K562 (cell line): ENCODE results near the gene FREM1. TPM values are rescaled to one million over a fixed set of nuclear protein-coding genes. Genes with fewer than 3 reads are reported as not detected.
A peak's percentile ranks its signal among the peaks of the same experiment; 100 is the strongest.

Experiments used
- E2F6 ChIP-seq, 2 experiments: IDR thresholded peaks; 2 replicates each; pipeline ENCODE4 v1.6.1; 2011; ENCODE audit warnings: borderline replicate concordance in 1 of 2, control low read depth in 1 of 2, low read depth in 1 of 2, low read length in 1 of 2, mild to moderate bottlenecking in 1 of 2, mixed read lengths in 1 of 2, moderate library complexity in 1 of 2; ENCODE audit not compliant: insufficient read depth in 1 of 2, insufficient read length in 1 of 2, poor library complexity in 1 of 2, severe bottlenecking in 1 of 2; ENCODE audit errors: extremely low read depth in 1 of 2
- E4F1 ChIP-seq: fragments of 250-450 bp; sonication (Bioruptor Pico); IDR thresholded peaks from 2 replicates; pipeline ENCODE4 v1.5.0; 2021; ENCODE audit warnings: mild to moderate bottlenecking, borderline replicate concordance
- ETV6 ChIP-seq, 3 experiments: fragments of 150-350 bp in 1 of 3; sonication (generic) in 1 of 3; formaldehyde crosslinking in 1 of 3; IDR thresholded peaks; 2 replicates each; pipeline versions ENCODE4 v1.6.1 to v1.8.0; 2014 to 2022; ENCODE audit warnings: borderline replicate concordance in 2 of 3, low read depth in 2 of 3, antibody characterized with exemption in 1 of 3, low read length in 1 of 3, mild to moderate bottlenecking in 1 of 3, missing genetic modification reagents in 1 of 3
- FIP1L1 ChIP-seq: fragments of 200-400 bp; formaldehyde crosslinking; IDR thresholded peaks from 2 replicates; pipeline ENCODE4 v1.6.1; 2018; ENCODE audit warnings: mild to moderate bottlenecking, low read depth, low read length; ENCODE audit not compliant: poor library complexity, severe bottlenecking
- ID3 ChIP-seq, 2 experiments: fragments of 250-450 bp in 1 of 2; fragments of 450-650 bp in 1 of 2; sonication (Bioruptor Pico) in 1 of 2; IDR thresholded peaks; 2 replicates each; pipeline versions ENCODE4 v1.6.1 to v1.8.0; 2016 to 2021; ENCODE audit warnings: mild to moderate bottlenecking in 2 of 2, moderate library complexity in 2 of 2, missing compliant biosample characterization in 1 of 2, missing genetic modification characterization in 1 of 2
- NR2C2 ChIP-seq, 2 experiments: fragments of 200-800 bp in 1 of 2; sonication (Bioruptor generic) in 1 of 2; sonication (generic) in 1 of 2; formaldehyde crosslinking in 1 of 2; IDR thresholded peaks; 2 replicates each; pipeline versions ENCODE4 v1.6.1 to v1.8.0; 2016 to 2022; ENCODE audit warnings: mild to moderate bottlenecking in 1 of 2, missing compliant biosample characterization in 1 of 2, missing genetic modification characterization in 1 of 2, missing genetic modification reagents in 1 of 2
- RBFOX2 ChIP-seq: fragments of 200-400 bp; formaldehyde crosslinking; IDR thresholded peaks from 2 replicates; pipeline ENCODE4 v1.6.1; 2017; ENCODE audit warnings: low read depth, mild to moderate bottlenecking, low read length, moderate library complexity
- ZBTB40 ChIP-seq, 2 experiments: fragments of 450-650 bp in 1 of 2; sonication (generic) in 1 of 2; formaldehyde crosslinking in 1 of 2; IDR thresholded peaks; 2 replicates each; pipeline versions ENCODE4 v1.7.1 to v1.9.0; 2016 to 2022; ENCODE audit warnings: inconsistent platforms in 1 of 2, mild to moderate bottlenecking in 1 of 2, missing genetic modification reagents in 1 of 2
- ZNF444 ChIP-seq: fragments of 250-450 bp; sonication (Bioruptor Pico); IDR thresholded peaks from 2 replicates; pipeline ENCODE4 v1.4.0; 2020; ENCODE audit warnings: mild to moderate bottlenecking, moderate library complexity
- polyA plus RNA-seq, 8 experiments: library from polyadenylated mRNA; depleted of rRNA in 4 of 8; stranded (reverse) in 5 of 8; unstranded in 3 of 8; fragments of >200 nt; fragmentation: Nextera tagmentation in 2 of 8; fragmentation: Illumina TruSeq in 1 of 8; extraction: Ambion mirVana in 2 of 8; extraction: Trizol in 1 of 8; gene quantifications; 2 replicates each; pipeline versions ENCODE4 v1.2.1 to v1.2.3, GENCODE V29; 2011 to 2014; ENCODE audit warnings: inconsistent platforms in 1 of 8, missing spikeins in 1 of 8
- total RNA-seq, 7 experiments: library from RNA; depleted of rRNA in 6 of 7; stranded (reverse); fragments of >200 nt in 6 of 7; fragmentation: Illumina TruSeq in 2 of 7; extraction: Trizol in 2 of 7; gene quantifications; 2 replicates each; pipeline versions ENCODE4 v1.2.1 to v1.2.3, GENCODE V29; 2011 to 2021; ENCODE audit warnings: low replicate concordance in 1 of 7

Gene FREM1
- total and polyA plus RNA-seq, 9 of the 15 experiments (the other 6 are each of a cell fraction or from before 2014, with no cell fraction given), result 0.03 to 0.24 (median 0.13) TPM; not detected in 2

GRCh38 chr9:14693251-14693861 is 216.9 kb downstream of the FREM1 start, which contains the start of gene ZDHHC21 (continued):
- TF ChIP-seq ID3 (CRISPR knock-in tag; IDR thresholded peaks at IDR 0.05) (no peak), ID3 (tag; IDR thresholded peaks at IDR 0.05) (0 out of 2 replicates have a peak, but pooled peaks have one; percentile 28), ZBTB40 (IDR thresholded peaks at IDR 0.05) (peak; percentile 75), ZBTB40 (CRISPR knock-in tag; IDR thresholded peaks at IDR 0.05) (no peak), ZNF444 (CRISPR knock-in tag) (no peak), ETV6 (IDR thresholded peaks at IDR 0.05; ENCODE audit: borderline replicate concordance in 1 of 2, low read depth in 2 of 2, low read length in 1 of 2) (no peak), ETV6 (CRISPR knock-in tag; IDR thresholded peaks at IDR 0.05; ENCODE audit: borderline replicate concordance) (no peak), E2F6 (IDR thresholded peaks at IDR 0.05; ENCODE audit: borderline replicate concordance in 1 of 2, extremely low read depth in 1 of 2, insufficient read depth in 1 of 2, insufficient read length in 1 of 2, low read depth in 1 of 2, low read length in 1 of 2, poor library complexity in 1 of 2, severe bottlenecking in 1 of 2) (peak in 1 of 2 experiments; percentile 69), FIP1L1 (no peak), NR2C2 (CRISPR knock-in tag; IDR thresholded peaks at IDR 0.05) (no peak), NR2C2 (tag; IDR thresholded peaks at IDR 0.05) (peak; percentile 68), E4F1 (CRISPR knock-in tag) (no peak), RBFOX2 (peak; percentile 70)
